EH (cell line): ENCODE measurements around the gene BATF.

Experiments
- DNase-seq: peaks from one replicate; pipeline ENCODE4 v3.0.0-alpha.2; 2015; ENCODE audit warnings: low read depth

BATF gene

GRCh38 chr14:75531660-75532317 lies 9.5 kb downstream of the BATF start:
- DNase-seq, result peak; percentile 26

DNA sequence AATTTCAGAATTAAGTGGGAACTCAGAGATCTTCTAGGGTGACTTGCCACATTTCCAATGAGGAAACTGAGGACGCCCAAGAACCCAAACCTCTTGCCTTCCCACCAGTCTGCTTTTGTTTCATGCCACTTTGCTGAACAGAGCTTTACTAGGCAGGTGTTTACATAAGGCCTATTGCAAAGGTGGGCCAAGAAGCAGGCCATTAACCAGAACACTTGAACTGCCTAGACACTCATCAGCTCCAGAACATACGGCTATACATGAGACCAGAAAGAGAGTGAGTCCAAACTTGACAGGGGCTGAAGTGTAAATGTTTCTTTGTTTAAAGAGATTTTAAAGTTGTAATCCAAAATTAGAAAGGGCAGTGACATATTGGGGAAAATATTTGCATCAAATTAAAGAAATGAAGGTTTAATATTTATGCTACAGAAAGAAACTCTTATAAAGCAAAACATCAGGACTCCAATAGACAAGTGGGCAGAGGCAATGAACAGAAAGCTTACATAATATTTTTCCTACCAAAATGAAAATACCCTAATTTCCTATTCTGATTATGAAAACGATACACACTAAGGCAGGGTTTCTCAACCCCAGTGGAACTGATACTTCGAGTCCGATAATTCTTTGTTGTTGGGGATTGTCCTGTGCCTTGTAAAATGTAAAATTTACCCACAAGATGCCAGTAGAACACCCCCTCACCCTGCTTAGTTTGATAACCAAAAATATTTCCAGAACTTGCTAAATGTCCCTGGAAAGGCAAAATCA lies 11.7 kb downstream of the BATF start:
- no peak for DNase-seq

DNA sequence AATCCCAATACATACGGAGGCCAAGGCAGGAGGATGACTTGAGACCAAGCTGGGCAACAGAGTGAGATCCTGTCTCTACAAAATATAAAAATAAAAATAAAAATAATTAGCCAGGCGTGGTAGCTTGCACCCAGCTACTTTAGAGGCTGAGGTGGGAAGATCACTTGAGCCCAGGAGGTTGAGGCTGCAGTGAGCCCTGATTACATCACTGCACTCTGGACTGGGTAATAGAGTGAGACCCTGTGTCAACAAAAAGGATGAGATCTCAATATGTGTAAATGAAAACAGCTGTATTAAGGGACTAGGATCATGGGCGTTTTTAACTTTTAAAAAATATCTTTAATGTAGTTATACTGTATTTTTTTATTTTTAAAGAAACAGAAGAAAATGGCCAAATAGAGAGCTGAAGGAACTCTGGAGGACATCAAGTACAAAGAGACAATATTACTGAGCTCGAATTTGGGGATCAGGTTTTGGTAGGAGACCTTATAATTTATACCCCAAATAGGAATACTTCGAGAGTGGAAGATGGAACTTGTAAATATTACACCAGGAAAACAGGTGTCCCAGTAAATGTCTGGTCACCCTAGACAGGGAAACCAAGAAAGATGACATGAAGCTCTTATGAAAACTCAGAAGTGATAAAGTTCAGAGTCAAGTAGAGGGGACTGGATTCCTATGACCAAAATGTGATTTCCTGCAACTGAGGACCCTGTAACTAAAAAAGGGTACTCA lies 13.1 kb downstream of the BATF start:
- DNase-seq, result no peak

- DNase-seq, result peak; percentile 9
Observed at GRCh38 chr14:75537071-75537470, 14.8 kb downstream of the BATF start.

DNA sequence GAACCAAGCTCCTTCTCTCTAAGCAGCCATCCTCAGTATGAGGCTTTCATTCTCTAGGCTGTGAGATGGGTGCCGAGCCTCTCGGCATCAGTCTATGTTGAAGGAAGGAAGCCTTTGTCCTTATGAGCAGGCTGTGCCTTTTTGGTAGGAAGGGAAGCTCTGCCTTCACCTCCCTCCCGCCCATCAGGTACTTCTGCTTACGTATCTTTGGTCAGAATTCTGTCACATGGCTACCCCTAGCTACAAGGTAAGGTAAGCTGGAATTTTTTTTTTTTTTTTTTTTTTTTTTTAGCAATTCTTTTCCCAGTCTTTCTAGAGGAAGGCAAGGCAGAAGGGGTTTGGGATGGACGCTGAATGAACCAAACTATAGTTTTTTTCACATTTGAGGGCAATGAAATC lies 16.9 kb downstream of the BATF start:
- DNase-seq, result no peak

DNA sequence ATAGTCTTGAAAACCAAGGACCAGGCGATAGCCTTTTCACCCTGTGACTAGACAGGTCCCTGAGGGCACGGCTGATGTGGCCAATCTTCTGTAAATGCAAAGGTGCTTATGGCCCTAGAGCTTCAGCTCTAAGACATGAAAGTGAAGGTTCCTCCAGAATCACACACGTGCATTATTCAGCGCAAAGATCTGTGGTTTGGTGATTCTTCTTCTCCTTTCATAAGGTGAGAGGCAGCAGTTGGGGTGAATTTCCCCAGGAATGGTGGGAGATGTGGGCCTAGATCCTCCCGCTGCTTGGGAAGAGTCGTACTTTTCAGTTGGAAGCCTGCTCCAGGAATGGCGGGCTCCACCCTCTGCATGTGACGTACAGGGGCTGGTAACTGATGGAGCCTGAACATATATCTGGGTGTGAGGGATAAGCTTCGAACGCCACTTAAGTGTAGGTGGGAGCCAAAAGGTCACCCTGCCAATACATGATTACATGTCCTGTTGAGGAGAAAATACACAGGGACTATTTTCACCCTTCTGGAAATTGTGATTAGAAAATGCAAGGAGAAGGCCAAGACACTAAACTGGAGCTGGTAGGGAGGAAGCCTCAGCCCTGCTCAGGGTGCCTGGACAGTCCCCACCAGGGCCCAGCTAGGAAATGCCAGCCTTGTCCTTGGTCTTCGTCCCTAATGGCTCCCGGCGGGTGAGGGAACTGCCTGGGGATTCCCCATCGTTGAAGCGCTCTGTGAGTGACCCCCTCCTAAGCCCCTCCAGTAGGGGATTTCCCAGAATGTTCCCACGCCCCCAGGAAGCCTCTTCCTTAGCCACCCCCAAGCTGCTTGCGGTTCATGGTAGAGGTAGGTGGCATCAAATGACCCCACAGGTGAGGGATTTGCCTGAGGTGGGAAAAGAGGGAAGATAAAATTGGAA lies 17.6 kb downstream of the BATF start:
- no peak for DNase-seq

DNA sequence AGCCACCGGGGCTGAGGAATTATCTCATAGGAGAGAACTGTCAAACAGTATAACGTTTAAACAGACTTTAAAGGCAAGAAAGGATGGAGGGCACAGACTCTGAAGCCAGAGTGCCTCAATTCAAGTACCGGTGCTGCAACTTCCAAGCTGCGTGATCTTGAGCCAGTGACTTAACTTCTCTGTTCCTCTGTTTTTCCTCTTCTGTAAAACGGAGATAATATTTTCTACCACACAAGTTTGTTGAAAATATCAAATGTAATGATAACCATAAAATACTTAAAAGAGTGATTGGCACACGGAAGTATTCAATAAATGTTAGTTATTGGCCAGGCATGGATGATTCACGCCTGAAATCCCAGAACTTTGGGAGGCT lies 18.2 kb downstream of the BATF start:
- no peak for DNase-seq

- DNase-seq, result no peak
Observed at GRCh38 chr14:75542588-75543091, 20.4 kb downstream of the BATF start.

- DNase-seq, result no peak
Observed at GRCh38 chr14:75543253-75543652, 21.0 kb downstream of the BATF start.

GRCh38 chr14:75543786-75544185 lies 21.5 kb downstream of the BATF start:
- DNase-seq, result no peak

GRCh38 chr14:75545907-75546306 lies 23.6 kb downstream of the BATF start:
- DNase-seq, result no peak

- DNase-seq, result no peak
Observed at GRCh38 chr14:75547552-75548250, 25.4 kb downstream of the BATF start.

- DNase-seq, result peak; percentile 11
Observed at GRCh38 chr14:75548544-75548943, 26.3 kb downstream of the BATF start.

- no peak for DNase-seq
Observed at GRCh38 chr14:75549169-75549568, 26.9 kb downstream of the BATF start.

DNA sequence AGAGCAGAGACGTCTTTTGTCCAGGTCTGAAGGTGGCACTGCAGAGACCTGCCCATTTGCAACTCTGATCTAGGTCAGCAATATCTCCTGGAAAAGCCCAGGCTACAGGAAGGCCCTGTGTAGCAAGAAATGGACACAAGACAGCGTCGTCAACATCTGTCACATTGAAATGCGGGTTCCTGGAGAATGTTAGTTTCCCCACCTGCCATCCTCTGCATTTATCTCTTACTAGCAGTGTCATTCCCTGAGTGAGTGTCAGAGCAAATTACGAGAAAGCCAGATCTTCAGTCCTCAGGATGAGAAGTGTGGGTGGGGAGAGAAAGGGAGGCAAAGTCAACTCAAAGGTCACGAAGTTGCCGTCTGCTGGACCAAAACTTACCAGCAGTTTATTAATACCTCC lies 28.8 kb downstream of the BATF start:
- no peak for DNase-seq

DNA sequence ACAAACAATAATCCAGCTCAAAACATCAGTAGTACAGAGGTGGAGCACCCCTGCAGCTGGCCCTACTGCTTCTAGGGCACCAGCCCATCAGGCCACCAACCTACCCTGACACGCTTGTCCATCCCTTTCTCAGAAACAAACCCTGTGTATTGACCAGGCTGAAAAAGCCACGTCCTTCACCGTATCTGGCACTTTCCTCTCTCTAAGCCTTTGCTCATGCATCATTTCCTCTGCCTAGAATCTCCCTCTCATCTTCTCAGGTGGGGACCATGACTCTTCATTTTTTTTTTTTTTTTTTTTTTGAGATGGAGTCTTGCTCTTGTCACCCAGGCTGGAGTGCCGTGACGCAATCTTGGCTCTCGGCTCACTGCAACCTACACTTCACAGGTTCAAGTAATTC lies 30.9 kb downstream of the BATF start:
- DNase-seq, result no peak

DNA sequence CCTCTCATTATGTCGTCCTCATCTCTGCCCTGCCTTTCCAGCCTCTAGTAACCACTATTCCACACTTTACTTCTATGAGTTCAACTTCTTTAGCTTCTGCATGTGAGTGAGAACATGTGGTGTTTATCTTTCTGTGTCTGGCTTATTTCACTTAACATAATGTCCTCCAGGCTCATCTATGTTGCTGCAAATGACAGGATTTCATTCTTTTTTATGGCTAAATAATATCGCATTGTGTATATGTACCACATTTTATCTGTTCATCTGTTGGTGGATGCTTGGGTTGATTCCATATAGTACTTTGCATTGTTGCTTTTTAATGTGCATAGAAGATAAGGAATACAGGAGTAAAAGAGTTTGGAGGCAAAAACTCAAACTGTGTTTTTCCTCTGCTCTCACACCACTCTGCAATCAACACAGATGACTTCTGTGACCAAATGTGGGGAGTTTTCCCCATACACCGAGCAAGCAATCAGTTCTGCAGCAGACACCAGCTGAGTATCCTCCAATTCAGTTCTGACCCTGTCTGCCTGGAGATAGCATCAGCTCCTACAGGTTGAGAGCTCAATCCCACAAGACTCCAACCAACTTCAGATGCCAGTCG lies 31.6 kb downstream of the BATF start:
- no peak for DNase-seq

- peak; percentile 49 for DNase-seq
Observed at GRCh38 chr14:75554482-75554881, 32.2 kb downstream of the BATF start.

- DNase-seq, result no peak
Observed at GRCh38 chr14:75558440-75558839, 36.2 kb downstream of the BATF start.

GRCh38 chr14:75559045-75559444 lies 36.8 kb downstream of the BATF start:
- no peak for DNase-seq
